ENCODE measurements around the gene PLEKHM3. TPM values are rescaled to one million over a fixed set of nuclear protein-coding genes. Genes with fewer than 3 reads are reported as not detected.

Gene PLEKHM3, protein sequence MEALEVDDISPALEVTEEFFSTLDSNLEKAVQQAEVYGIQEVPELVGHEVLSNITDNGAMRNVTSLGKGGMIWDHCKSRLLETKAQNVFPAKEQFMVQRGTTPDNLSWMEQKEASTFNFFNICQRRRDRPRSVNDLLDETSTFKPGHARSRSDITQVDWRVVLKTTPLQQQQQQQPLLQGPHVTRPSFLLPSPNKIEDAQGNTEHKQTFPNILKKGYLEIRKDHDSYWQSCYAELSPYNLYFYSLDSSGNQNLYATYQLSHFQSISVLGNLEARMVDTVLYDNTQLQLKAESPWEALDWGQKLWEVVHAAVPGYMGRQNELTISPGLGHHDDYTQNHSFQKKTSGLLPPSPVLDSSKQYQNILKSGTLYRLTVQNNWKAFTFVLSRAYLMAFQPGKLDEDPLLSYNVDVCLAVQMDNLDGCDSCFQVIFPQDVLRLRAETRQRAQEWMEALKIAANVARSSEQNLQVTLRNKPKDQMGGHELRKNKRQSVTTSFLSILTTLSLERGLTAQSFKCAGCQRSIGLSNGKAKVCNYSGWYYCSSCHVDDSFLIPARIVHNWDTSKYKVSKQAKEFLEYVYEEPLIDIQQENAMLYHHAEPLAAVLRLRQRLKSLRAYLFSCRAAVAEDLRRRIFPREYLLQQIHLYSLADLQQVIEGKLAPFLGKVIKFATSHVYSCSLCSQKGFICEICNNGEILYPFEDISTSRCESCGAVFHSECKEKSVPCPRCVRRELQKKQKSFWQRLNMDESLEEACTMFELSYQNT
- total RNA-seq, result 10 to 100 TPM; 29.1 to 47.9 (median 33.8) TPM
- polyA plus RNA-seq, result 1 to 10 TPM; 1.2 to 3.7 (median 2.5) TPM

DNA sequence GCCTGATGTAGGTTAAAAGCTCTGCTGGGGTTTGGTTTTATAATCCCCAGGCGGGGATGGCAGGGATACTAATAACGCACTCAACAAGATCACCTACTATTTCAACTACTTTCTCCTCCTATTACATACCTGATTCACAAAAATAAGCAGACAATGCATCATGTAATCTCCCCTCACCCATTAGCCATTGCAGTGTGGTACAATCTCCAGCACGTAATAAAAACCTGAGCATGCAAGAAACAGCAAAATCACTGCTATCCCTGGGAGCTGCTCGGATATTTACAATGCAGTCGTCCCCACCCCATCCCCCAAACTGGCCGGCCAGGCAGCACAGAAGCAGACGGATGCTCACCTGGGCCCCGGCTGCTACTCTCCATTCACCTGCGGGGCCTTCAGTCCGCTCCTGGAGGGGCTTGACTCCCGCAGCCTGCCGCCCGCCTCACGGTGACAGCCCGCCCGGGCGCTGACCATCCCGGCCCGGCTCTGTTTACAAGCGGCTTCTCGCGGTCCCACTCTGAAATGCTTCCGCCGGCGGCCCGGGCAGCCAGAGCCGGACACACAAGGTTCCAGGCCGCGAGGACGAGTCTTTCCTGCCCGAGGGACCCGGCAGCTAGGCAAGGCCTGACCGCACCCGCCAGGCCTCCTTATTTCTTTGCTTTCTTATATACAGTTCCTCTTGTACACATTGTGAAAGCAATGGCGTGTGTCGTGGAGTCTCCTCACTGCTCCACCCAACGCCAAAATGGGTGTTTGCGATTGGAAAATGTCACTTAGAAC, at the start of gene PLEKHM3:
Gene PLEKHM3 (minus strand): TSS at position 491 of the 777 bp plus-strand sequence. CDS start 23,888 bp downstream, outside the sequence.
- Histone ChIP-seq H3K27ac (peak within 1 kb of the TSS; percentile 75 to 83 (median 80)), H3K4me1 (peaks cover 0 to 29% (median 17%) of the 10 kb centered on the region in 4 donors), H3K4me3 (peak within 1 kb of the TSS; percentile 67 to 80 (median 72)), H3K27me3 (no peaks in the 10 kb centered on the region), H3K36me3 (no peaks in the 10 kb centered on the region), H3K9me3 (no peaks in the 10 kb centered on the region)
- DNase-seq, result peak; percentile 94
- intact Hi-C loops (cut with DNase I), result loop anchor here (5.0 kb wide), 1 partner anchor 53 kb away; no protein-coding TSS in a partner anchor
- TF ChIP-seq POLR2AphosphoS5 (IDR thresholded peaks at IDR 0.05) (peak; percentile 13 to 79 (median 78)), POLR2A (IDR thresholded peaks at IDR 0.05) (peak in 1 of 2 donors; percentile 15)
- TF ChIP-seq, protein P1, sequence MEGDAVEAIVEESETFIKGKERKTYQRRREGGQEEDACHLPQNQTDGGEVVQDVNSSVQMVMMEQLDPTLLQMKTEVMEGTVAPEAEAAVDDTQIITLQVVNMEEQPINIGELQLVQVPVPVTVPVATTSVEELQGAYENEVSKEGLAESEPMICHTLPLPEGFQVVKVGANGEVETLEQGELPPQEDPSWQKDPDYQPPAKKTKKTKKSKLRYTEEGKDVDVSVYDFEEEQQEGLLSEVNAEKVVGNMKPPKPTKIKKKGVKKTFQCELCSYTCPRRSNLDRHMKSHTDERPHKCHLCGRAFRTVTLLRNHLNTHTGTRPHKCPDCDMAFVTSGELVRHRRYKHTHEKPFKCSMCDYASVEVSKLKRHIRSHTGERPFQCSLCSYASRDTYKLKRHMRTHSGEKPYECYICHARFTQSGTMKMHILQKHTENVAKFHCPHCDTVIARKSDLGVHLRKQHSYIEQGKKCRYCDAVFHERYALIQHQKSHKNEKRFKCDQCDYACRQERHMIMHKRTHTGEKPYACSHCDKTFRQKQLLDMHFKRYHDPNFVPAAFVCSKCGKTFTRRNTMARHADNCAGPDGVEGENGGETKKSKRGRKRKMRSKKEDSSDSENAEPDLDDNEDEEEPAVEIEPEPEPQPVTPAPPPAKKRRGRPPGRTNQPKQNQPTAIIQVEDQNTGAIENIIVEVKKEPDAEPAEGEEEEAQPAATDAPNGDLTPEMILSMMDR (IDR thresholded peaks at IDR 0.05), result no peak
- WGBS, 2 donors, result 1 to 2% methylated on average over 38 of the region's 38 CpGs

DNA sequence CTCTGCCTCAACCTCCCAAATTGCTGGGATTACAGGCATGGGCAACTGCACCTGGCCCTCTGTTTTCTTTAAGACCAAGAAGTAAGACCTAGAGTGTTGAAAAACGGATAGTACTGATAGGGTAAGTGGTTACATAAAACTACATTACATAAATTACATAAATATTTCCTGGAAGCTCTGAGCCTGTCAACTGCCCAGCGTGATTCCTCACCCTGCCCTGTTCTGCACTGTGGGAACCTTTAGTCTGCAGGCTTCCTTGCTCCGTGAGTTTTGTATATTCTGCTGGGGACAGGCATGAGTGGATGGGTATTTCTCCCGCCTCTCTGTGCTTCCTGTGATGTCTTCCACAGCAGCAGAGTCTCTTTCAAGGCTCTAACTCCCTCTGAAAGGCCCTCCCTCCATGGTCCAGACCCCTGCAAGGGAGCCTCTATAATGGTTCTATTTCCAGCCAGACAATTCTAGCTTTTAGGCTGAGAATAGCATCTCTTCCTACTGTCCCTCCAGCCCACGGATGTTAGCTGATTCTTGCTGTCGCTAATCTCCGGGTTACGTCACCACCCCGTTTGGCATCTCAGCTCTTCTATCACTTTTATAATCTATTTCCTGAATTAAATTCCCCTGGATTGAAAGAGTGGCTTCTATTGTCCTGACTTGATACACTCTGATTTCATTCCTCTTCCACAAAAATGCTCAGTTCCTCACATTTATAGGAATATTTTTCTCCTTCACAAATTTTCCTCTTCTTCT, 49.5 kb upstream of the PLEKHM3 start:
- 39 to 55% methylated on average over 9 of the region's 9 CpGs for WGBS, 2 donors
- no peak for TF ChIP-seq POLR2A (IDR thresholded peaks at IDR 0.05)
- TF ChIP-seq POLR2AphosphoS5 (IDR thresholded peaks at IDR 0.05), result no peak
- no peak for TF ChIP-seq EP300 (IDR thresholded peaks at IDR 0.05)
- TF ChIP-seq, protein P1 (IDR thresholded peaks at IDR 0.05), result no peak
- intact Hi-C loops (cut with DNase I), result loop anchor here (5.0 kb wide), 1 partner anchor 447 kb away; the partner anchor contains the start of gene METTL21A
- H3K27me3 ChIP-seq, result no peaks in the 10 kb centered on the region
- H3K36me3 ChIP-seq, result no peaks in the 10 kb centered on the region
- no peaks in the 10 kb centered on the region for H3K9me3 ChIP-seq
- H3K4me3 ChIP-seq, result no peak overlapping the region
- no peaks in the 10 kb centered on the region for H3K4me1 ChIP-seq
- DNase-seq, result no peak
- H3K27ac ChIP-seq, result no peak overlapping the region

DNA sequence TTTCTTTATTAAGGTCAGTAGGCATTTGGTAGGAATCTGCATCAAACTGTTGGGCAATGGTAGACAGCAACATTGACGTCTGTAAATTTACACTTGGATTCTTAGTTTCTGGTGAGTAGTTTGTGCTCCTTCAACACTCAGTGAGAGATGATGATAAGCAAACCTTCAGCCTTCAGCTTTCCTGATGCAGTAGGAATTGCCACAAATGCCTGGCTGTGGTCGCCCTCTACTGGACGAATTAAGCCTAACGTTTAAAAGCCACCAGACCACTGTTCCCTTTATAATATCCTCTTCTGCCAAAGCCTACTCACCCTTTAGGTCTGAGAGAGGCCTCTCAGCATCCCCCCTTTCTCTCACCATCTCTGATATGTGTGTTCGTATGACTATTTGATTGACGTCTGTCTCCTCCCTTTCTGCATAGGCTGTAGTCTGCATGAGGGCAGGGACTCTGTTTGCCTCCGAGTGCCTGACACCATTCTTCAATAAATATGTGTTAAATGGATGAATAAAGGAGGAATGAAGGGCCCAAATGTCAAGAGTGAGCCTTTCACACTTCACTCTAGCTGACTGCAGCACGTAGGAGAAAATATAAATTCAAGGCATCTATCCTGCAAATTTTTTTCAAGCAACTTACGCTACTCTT, 47.0 kb upstream of the PLEKHM3 start:
- TF ChIP-seq EP300 (IDR thresholded peaks at IDR 0.05) (no peak), POLR2AphosphoS5 (IDR thresholded peaks at IDR 0.05) (no peak), POLR2A (IDR thresholded peaks at IDR 0.05) (no peak)
- TF ChIP-seq, protein P1 (IDR thresholded peaks at IDR 0.05), result peak; percentile 31 to 80 (median 56)
- no peaks in the 10 kb centered on the region for H3K9me3 ChIP-seq
- H3K27ac ChIP-seq, result no peak overlapping the region
- no peak overlapping the region for H3K4me3 ChIP-seq
- no peaks in the 10 kb centered on the region for H3K4me1 ChIP-seq
- no peaks in the 10 kb centered on the region for H3K36me3 ChIP-seq
- peak; percentile 78 for DNase-seq
- H3K27me3 ChIP-seq, result no peaks in the 10 kb centered on the region
- WGBS, 2 donors, result 26 to 33% methylated on average over 9 of the region's 9 CpGs
- intact Hi-C loops (cut with DNase I), result loop anchor here (2.0 to 5.0 kb wide), 2 partner anchors 326 to 445 kb away; partner anchors contain the start of gene METTL21A
